Neural progenitor cell (in vitro differentiated cells): ENCODE data around the gene NEGR1.

ENCODE experiments used
- EZH2 ChIP-seq: fragments of 200-600 bp; sonication (generic); IDR thresholded peaks from 2 replicates; pipeline ENCODE4 v1.6.1; 2017; ENCODE audit warnings: antibody characterized with exemption, mild to moderate bottlenecking, moderate library complexity
- EZH2phosphoT487 ChIP-seq: fragments of 200-600 bp; sonication (generic); IDR thresholded peaks from 2 replicates; pipeline ENCODE4 v1.6.1; 2017; ENCODE audit warnings: antibody characterized with exemption
- TF ChIP-seq, protein P1 (sequence below): fragments of 200-600 bp; sonication (generic); IDR thresholded peaks from 2 replicates; pipeline ENCODE4 v1.5.1; 2017; ENCODE audit warnings: antibody characterized with exemption, mild to moderate bottlenecking

DNA sequence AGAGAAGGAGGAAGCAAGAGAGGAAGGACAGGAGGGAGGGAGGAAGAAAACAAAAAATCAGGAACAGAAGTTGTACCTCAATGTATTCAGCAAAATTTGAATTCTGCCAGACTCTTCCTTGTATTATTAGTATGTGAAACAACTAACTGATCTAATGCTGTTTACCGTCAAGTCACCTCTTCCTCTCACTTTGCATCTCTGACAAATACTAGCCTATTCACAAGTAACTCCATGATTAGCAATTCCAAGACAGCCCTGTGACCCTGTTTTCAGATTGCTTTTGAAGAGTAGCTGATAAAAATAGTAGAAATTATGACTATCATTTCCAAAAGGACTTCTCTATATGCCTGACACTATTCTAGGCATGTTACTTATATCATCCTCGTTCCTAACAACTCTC, 445.4 kb downstream of the NEGR1 start:
- TF ChIP-seq EZH2phosphoT487 (no peak), EZH2 (no peak)
- TF ChIP-seq, protein P1, sequence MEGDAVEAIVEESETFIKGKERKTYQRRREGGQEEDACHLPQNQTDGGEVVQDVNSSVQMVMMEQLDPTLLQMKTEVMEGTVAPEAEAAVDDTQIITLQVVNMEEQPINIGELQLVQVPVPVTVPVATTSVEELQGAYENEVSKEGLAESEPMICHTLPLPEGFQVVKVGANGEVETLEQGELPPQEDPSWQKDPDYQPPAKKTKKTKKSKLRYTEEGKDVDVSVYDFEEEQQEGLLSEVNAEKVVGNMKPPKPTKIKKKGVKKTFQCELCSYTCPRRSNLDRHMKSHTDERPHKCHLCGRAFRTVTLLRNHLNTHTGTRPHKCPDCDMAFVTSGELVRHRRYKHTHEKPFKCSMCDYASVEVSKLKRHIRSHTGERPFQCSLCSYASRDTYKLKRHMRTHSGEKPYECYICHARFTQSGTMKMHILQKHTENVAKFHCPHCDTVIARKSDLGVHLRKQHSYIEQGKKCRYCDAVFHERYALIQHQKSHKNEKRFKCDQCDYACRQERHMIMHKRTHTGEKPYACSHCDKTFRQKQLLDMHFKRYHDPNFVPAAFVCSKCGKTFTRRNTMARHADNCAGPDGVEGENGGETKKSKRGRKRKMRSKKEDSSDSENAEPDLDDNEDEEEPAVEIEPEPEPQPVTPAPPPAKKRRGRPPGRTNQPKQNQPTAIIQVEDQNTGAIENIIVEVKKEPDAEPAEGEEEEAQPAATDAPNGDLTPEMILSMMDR, result no peak
